ENCODE data around the gene NIPAL4. TPM values are rescaled to one million over a fixed set of nuclear protein-coding genes. Genes with fewer than 3 reads are reported as not detected.
A peak's percentile ranks its signal among the peaks of the same experiment; 100 is the strongest.

NIPAL4 gene
- not detected in 2 replicates for total RNA-seq (2021)
- long read RNA-seq = 0 reads

- Histone ChIP-seq H4K8ac (replicated peaks; ENCODE audit: insufficient read length, low read depth, low read length) (no peak within 1 kb of the TSS), H3K4me1 (ENCODE audit: insufficient read depth, low read length) (peaks cover 5% of the 10 kb centered on the region), H2BK15ac (ENCODE audit: low read depth, low read length) (no peak within 1 kb of the TSS), H2AK5ac (ENCODE audit: insufficient read length, low read length) (no peak within 1 kb of the TSS), H4K20me1 (ENCODE audit: control insufficient read depth, insufficient read depth, insufficient read length) (no peaks in the 10 kb centered on the region), H3K14ac (ENCODE audit: insufficient read depth, low read length) (no peak within 1 kb of the TSS), H3K18ac (ENCODE audit: insufficient read length, low read depth, low read length) (no peak within 1 kb of the TSS), H2AFZ (ENCODE audit: low read length) (no peak within 1 kb of the TSS), H3K56ac (ENCODE audit: insufficient read length, low read depth, low read length) (no peak within 1 kb of the TSS), H3K9me3 (ENCODE audit: control insufficient read depth, low read depth, low read length) (no peaks in the 10 kb centered on the region), H3K23ac (ENCODE audit: insufficient read length, low read depth, low read length) (no peak within 1 kb of the TSS), H2BK12ac (ENCODE audit: insufficient read length, low read depth, low read length) (no peak within 1 kb of the TSS), H3K27me3 (ENCODE audit: insufficient read depth, low read length) (peaks cover 16% of the 10 kb centered on the region), H2BK5ac (ENCODE audit: insufficient read length, low read length) (no peak within 1 kb of the TSS), H2BK20ac (ENCODE audit: low read depth, low read length, poor library complexity, severe bottlenecking) (no peak within 1 kb of the TSS), H3K4ac (ENCODE audit: low read depth, low read length) (no peak within 1 kb of the TSS), H3K79me1 (ENCODE audit: insufficient read depth, low read depth, low read length, poor library complexity, severe bottlenecking) (no peaks in the 10 kb centered on the region), H4K91ac (ENCODE audit: insufficient read length, low read depth, low read length) (no peak within 1 kb of the TSS), H3T11ph (ENCODE audit: low read length) (no peak within 1 kb of the TSS), H3K9ac (ENCODE audit: extremely low read depth, insufficient read length, low read length) (no peak within 1 kb of the TSS), H3K23me2 (ENCODE audit: insufficient read length, low read depth, low read length, poor library complexity, severe bottlenecking) (peaks cover 3% of the 10 kb centered on the region), H3K4me2 (ENCODE audit: insufficient read depth, insufficient read length, low read length) (peak within 1 kb of the TSS; percentile 54), H4K5ac (ENCODE audit: insufficient read length, low read depth, low read length) (no peak within 1 kb of the TSS), H2BK120ac (ENCODE audit: low read depth, low read length, poor library complexity, severe bottlenecking) (no peak within 1 kb of the TSS), H3K27ac (ENCODE audit: insufficient read length, low read depth, low read length) (no peak within 1 kb of the TSS), H3K79me2 (ENCODE audit: insufficient read depth, low read length) (no peaks in the 10 kb centered on the region)
- Mint-ChIP-seq H3K4me1 (peaks cover 27 to 36% of the 10 kb centered on the region in 2 experiments), H3K4me3 (peak within 1 kb of the TSS; percentile 65 to 88), H3K27ac (no peak within 1 kb of the TSS), H3K36me3 (ENCODE audit: insufficient read depth in 1 of 3, low read depth in 3 of 3) (no peaks in the 10 kb centered on the region), H3K9me3 (no peaks in the 10 kb centered on the region), H3K27me3 (ENCODE audit: low read depth) (peaks cover 63% of the 10 kb centered on the region)
- no CpG with 5 or more reads among the region's 54 CpGs for WGBS (ENCODE audit: extremely low coverage, insufficient read length, low lambda C conversion rate)
- TF ChIP-seq CTCF (conservative IDR thresholded peaks at IDR 0.05) = no peak
- peak; percentile 50 for DNase-seq
Measured at GRCh38 chr5:157459715-157460599, at the start of gene NIPAL4. Gene NIPAL4, plus strand, starts transcription at chr5:157460213. Its CDS starts 108 bp downstream, at chr5:157460321.
